ENCODE data around the gene PDK4. TPM values are rescaled to one million over a fixed set of nuclear protein-coding genes. Genes with fewer than 3 reads are reported as not detected.

PDK4 gene
- total RNA-seq (ENCODE audit: low replicate concordance), result 0.15 and 5.3 TPM in 2 replicates

DNA sequence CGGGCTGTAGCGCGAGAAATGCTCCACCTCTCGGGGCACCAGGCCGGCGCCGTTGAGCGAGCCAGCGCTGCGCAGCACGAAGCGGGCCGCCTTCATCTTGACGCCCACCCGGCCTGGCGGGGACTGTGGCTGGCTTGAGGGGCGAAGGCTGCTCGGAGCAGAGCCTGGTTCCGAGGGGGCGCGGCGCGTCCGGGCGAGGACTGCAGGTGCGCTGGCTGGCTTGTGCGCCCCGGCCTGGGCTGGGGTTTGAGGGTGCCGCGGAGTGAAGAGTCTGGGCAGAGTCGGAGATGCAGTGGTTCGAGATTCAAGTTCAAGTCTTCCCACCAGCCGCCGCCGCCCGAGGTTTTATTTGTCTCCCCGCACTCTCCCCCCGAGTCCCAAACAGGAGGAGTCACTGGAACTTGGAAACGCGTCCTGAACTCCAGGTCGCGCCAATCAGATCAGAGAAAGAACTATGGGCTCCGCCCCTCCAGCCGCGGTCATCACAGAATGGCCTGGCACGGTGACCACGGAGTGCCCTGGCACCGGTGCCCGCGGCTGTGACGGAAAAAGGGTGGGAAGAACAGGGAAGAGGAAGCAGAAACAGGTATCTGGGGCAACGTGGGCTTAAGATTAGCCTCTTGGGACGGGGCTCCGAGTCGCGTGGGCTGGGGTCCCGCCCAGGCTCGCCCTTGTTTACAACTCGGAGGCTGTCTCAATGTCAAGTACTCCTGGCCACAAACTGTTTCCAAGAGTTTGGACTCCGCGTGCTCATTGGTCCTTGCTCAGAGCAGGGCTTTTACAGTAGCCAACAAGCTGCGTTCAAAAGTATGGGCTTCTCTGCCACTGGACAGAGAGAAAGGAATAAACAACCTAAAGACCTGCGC is at the start of gene PDK4:
TSS of gene PDK4 (minus strand) at position 319 of the 866 bp plus-strand sequence. CDS start at position 96, 223 bp downstream.

Other genes with a start within 250 kb of the PDK4 start
- gene PON3, start 200.1 kb downstream of the PDK4 start, total RNA-seq (ENCODE audit: low replicate concordance), result not detected in 2 replicates
- 21.3 and 44.0 TPM in 2 replicates for gene PON2, start 161.5 kb downstream of the PDK4 start, total RNA-seq (ENCODE audit: low replicate concordance)
- gene ASB4, start 110.6 kb downstream of the PDK4 start, total RNA-seq (ENCODE audit: low replicate concordance), result not detected in 2 replicates
- gene DYNC1I1, start 176.0 kb upstream of the PDK4 start, total RNA-seq (ENCODE audit: low replicate concordance), result 0.45 and 0.47 TPM in 2 replicates